Esophagus muscularis mucosa (tissue), 4 donors: ENCODE data around the gene NFATC1. TPM values are rescaled to one million over a fixed set of nuclear protein-coding genes. Genes with fewer than 3 reads are reported as not detected.
A peak's percentile ranks its signal among the peaks of the same experiment; 100 is the strongest.

ENCODE experiments used
- DNase-seq: peaks from one replicate; pipeline ENCODE4 v3.0.0-alpha.2; 2017; ENCODE audit errors: extremely low spot score
- H3K27ac ChIP-seq, 4 donors: fragments of 200-600 bp; sonication (generic); replicated peaks in 1 of 4; 1 replicate in 3 of 4; 2 replicates in 1 of 4; pipeline ENCODE4 v1.5.1; 2016 to 2019; ENCODE audit warnings: mild to moderate bottlenecking in 1 of 4
- H3K27me3 ChIP-seq, 4 donors: fragments of 200-600 bp; sonication (generic); one replicate each; pipeline versions ENCODE4 v1.5.1 to v1.6.0; 2016 to 2019
- H3K36me3 ChIP-seq, 4 donors: fragments of 200-600 bp; sonication (generic); one replicate each; pipeline ENCODE4 v1.5.1; 2016 to 2019
- H3K4me1 ChIP-seq, 4 donors: fragments of 200-600 bp; sonication (generic); one replicate each; pipeline ENCODE4 v1.5.1; 2016 to 2019
- H3K4me3 ChIP-seq, 4 donors: fragments of 200-600 bp; sonication (generic); 1 replicate in 2 of 4; 2 replicates in 2 of 4; pipeline ENCODE4 v1.5.1; 2016 to 2019; ENCODE audit warnings: mild to moderate bottlenecking in 4 of 4, moderate library complexity in 1 of 4
- H3K9me3 ChIP-seq, 4 donors: fragments of 200-600 bp; sonication (generic); 1 replicate in 3 of 4; 2 replicates in 1 of 4; pipeline ENCODE4 v1.5.1; 2016 to 2019
- CTCF ChIP-seq, 3 experiments: fragments of 200-600 bp in 2 of 3; fragments of 450-650 bp in 1 of 3; sonication (generic) in 2 of 3; IDR thresholded peaks; one replicate each; pipeline ENCODE4 v1.5.1; 2017 to 2019; ENCODE audit warnings: antibody characterized with exemption in 3 of 3, mild to moderate bottlenecking in 2 of 3, moderate library complexity in 1 of 3
- EP300 ChIP-seq: sonication (generic); formaldehyde crosslinking; IDR thresholded peaks from one replicate; pipeline ENCODE4 v1.6.1; 2017; ENCODE audit warnings: antibody characterized with exemption
- POLR2A ChIP-seq: fragments of 450-650 bp; IDR thresholded peaks from one replicate; pipeline ENCODE4 v1.6.1; 2017; ENCODE audit warnings: antibody characterized with exemption, moderate library complexity, mild to moderate bottlenecking, low read depth
- POLR2AphosphoS5 ChIP-seq, 2 donors: sonication (generic); formaldehyde crosslinking; IDR thresholded peaks; one replicate each; pipeline ENCODE4 v1.6.1; 2017; ENCODE audit warnings: antibody characterized with exemption in 2 of 2
- WGBS: methylation state at CpG from one replicate; pipeline ENCODE4 v1.1.5; 2018; 5-methylcytosine and 5-hydroxymethylcytosine counted together
- intact Hi-C: fragments of 100-400 bp; cut with DNase I; formaldehyde crosslinking; loops from one replicate; pipeline ENCODE4 v1.15.1; 2023
- total RNA-seq, 4 donors: library from RNA; depleted of rRNA; stranded (reverse); fragments of >200 nt; gene quantifications; one replicate each; pipeline versions ENCODE4 v1.1.0 to v1.2.1, GENCODE V29; 2016

The NFATC1 gene
- total RNA-seq, 4 donors from 2014 or later, result 15.0 to 22.0 (median 17.8) TPM

- TF ChIP-seq CTCF (IDR thresholded peaks at IDR 0.05), result no peak
- peak; percentile 19 to 50 for TF ChIP-seq POLR2AphosphoS5 (IDR thresholded peaks at IDR 0.05)
- TF ChIP-seq POLR2A, result no peak
- TF ChIP-seq EP300, result no peak
- 70% methylated on average over 27 of the region's 27 CpGs for whole genome bisulfite sequencing
- H3K36me3 ChIP-seq, result peaks cover 7 to 10% (median 8%) of the 10 kb centered on the region in 4 donors
- DNase-seq, result no peak
- intact Hi-C loops, result no loop called here
- peak overlapping the region in 1 of 4 donors; percentile 7 for H3K4me3 ChIP-seq
- peaks cover 43 to 61% (median 59%) of the 10 kb centered on the region in 4 donors for H3K4me1 ChIP-seq
- peak overlapping the region; percentile 35 to 91 (median 77) for H3K27ac ChIP-seq
- no peaks in the 10 kb centered on the region for H3K9me3 ChIP-seq
- H3K27me3 ChIP-seq, result no peaks in the 10 kb centered on the region
Observed at GRCh38 chr18:79405781-79406575, 10.2 kb downstream of the NFATC1 start.

GRCh38 chr18:79406708-79407107, 11.0 kb downstream of the NFATC1 start:
- H3K27ac ChIP-seq, result peak overlapping the region in 3 of 4 donors; percentile 63 to 91 (median 91)
- 94% methylated on average over 24 of the region's 30 CpGs for WGBS
- peaks cover 38 to 58% (median 52%) of the 10 kb centered on the region in 4 donors for H3K4me1 ChIP-seq
- DNase-seq, result no peak
- intact Hi-C loops, result no loop called here
- H3K36me3 ChIP-seq, result peaks cover 14 to 17% (median 14%) of the 10 kb centered on the region in 4 donors
- no peak for TF ChIP-seq POLR2A
- no peak for TF ChIP-seq CTCF (IDR thresholded peaks at IDR 0.05)
- TF ChIP-seq POLR2AphosphoS5 (IDR thresholded peaks at IDR 0.05), result no peak
- no peak for TF ChIP-seq EP300
- no peaks in the 10 kb centered on the region for H3K27me3 ChIP-seq
- H3K4me3 ChIP-seq, result no peak overlapping the region
- H3K9me3 ChIP-seq, result no peaks in the 10 kb centered on the region

GRCh38 chr18:79409313-79409712, 13.6 kb downstream of the NFATC1 start:
- Histone ChIP-seq H3K36me3 (peaks cover 26 to 43% (median 38%) of the 10 kb centered on the region in 4 donors), H3K4me1 (peaks cover 12 to 38% (median 33%) of the 10 kb centered on the region in 4 donors), H3K4me3 (no peak overlapping the region), H3K27ac (no peak overlapping the region), H3K9me3 (no peaks in the 10 kb centered on the region), H3K27me3 (no peaks in the 10 kb centered on the region)
- WGBS, result 98% methylated on average over 3 of the region's 3 CpGs
- no peak for DNase-seq
- intact Hi-C loops, result no loop called here
- no peak for TF ChIP-seq POLR2AphosphoS5 (IDR thresholded peaks at IDR 0.05)
- no peak for TF ChIP-seq CTCF (IDR thresholded peaks at IDR 0.05)
- TF ChIP-seq EP300, result no peak
- no peak for TF ChIP-seq POLR2A

GRCh38 chr18:79410171-79410641, 14.5 kb downstream of the NFATC1 start:
- no peak for DNase-seq
- H3K27ac ChIP-seq, result no peak overlapping the region
- H3K9me3 ChIP-seq, result no peaks in the 10 kb centered on the region
- TF ChIP-seq EP300 (no peak), CTCF (IDR thresholded peaks at IDR 0.05) (no peak), POLR2AphosphoS5 (IDR thresholded peaks at IDR 0.05) (no peak), POLR2A (no peak)
- peaks cover 3 to 30% (median 24%) of the 10 kb centered on the region in 4 donors for H3K4me1 ChIP-seq
- WGBS, result 95% methylated on average over 30 of the region's 30 CpGs
- no peaks in the 10 kb centered on the region for H3K27me3 ChIP-seq
- no peak overlapping the region for H3K4me3 ChIP-seq
- peaks cover 26 to 52% (median 42%) of the 10 kb centered on the region in 4 donors for H3K36me3 ChIP-seq
- intact Hi-C loops, result no loop called here
